Vagina (tissue), 2 donors: Measurements from ENCODE around the gene SIPA1L3. TPM values are rescaled to one million over a fixed set of nuclear protein-coding genes. Genes with fewer than 3 reads are reported as not detected.

Experiments used
- DNase-seq, 2 donors: peaks; one replicate each; pipeline ENCODE4 v3.0.0-alpha.2; 2017; ENCODE audit errors: extremely low spot score in 2 of 2
- H3K27ac ChIP-seq: fragments of 200-600 bp; sonication (generic); one replicate; pipeline ENCODE4 v1.5.1; 2019
- H3K27me3 ChIP-seq: fragments of 200-600 bp; sonication (generic); one replicate; pipeline ENCODE4 v1.5.1; 2019
- H3K36me3 ChIP-seq, 2 donors: fragments of 200-600 bp; sonication (generic); one replicate each; pipeline ENCODE4 v1.5.1; 2017 to 2019
- H3K4me1 ChIP-seq: fragments of 200-600 bp; sonication (generic); one replicate; pipeline ENCODE4 v1.5.1; 2019
- H3K4me3 ChIP-seq, 2 donors: fragments of 200-600 bp; sonication (generic); 1 replicate in 1 of 2; 2 replicates in 1 of 2; pipeline ENCODE4 v1.5.1; 2016 to 2019
- H3K9me3 ChIP-seq: fragments of 200-600 bp; sonication (generic); one replicate; pipeline ENCODE4 v1.5.1; 2019
- CTCF ChIP-seq, 3 experiments: fragments of 450-650 bp in 2 of 3; fragments of 200-600 bp in 1 of 3; sonication (generic) in 1 of 3; IDR thresholded peaks; one replicate each; pipeline ENCODE4 v1.5.1; 2017 to 2019; ENCODE audit warnings: antibody characterized with exemption in 3 of 3, mild to moderate bottlenecking in 2 of 3, moderate library complexity in 2 of 3
- POLR2A ChIP-seq, 2 donors: fragments of 450-650 bp; IDR thresholded peaks; one replicate each; pipeline ENCODE4 v1.6.1; 2017; ENCODE audit warnings: antibody characterized with exemption in 2 of 2, mild to moderate bottlenecking in 2 of 2, moderate library complexity in 2 of 2
- POLR2AphosphoS5 ChIP-seq, 2 donors: sonication (generic); formaldehyde crosslinking; IDR thresholded peaks; one replicate each; pipeline ENCODE4 v1.9.0; 2017; ENCODE audit warnings: antibody characterized with exemption in 2 of 2, mild to moderate bottlenecking in 2 of 2, low read depth in 1 of 2; ENCODE audit not compliant: insufficient read depth in 1 of 2
- intact Hi-C: fragments of 100-400 bp; cut with DNase I; formaldehyde crosslinking; loops from one replicate; pipeline ENCODE4 v1.15.1; 2023
- total RNA-seq: library from RNA; depleted of rRNA; stranded (reverse); fragments of >200 nt; gene quantifications from one replicate; pipeline ENCODE4 v1.2.3, GENCODE V29; 2016

Gene SIPA1L3
- total RNA-seq, 1 donor from 2014 or later: 13.0 TPM

DNA sequence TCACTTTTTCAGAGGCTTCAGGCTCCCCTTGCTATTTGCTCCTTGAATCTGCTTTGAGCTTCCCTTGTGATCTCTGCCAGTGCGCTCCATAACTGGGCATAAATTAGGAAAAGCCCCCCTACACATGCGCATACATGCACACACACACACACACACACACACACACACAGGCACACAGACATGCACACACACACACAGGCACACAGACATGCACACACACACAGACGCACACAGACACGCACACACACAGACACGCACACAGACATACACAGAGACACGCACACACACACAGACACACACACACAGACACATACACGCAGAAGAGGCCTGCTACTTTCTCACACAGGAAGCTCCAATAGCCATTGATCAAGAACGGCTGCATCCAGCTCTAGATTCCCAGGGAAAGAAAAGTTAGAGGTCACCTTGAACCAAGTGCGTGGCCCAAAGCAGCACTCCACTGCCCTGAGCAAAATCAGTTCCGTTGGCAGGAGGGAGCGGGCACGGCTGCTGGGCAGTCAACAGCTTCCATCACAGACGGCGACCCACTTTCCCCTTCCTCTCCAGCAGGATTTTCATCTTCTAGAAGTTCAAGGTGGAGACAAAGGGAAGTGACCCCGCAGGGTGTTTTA lies 171.4 kb downstream of the SIPA1L3 start:
- intact Hi-C loops: no loop called here
- Histone ChIP-seq H3K9me3 (no peaks in the 10 kb centered on the region), H3K4me3 (no peak overlapping the region), H3K4me1 (no peaks in the 10 kb centered on the region), H3K27ac (no peak overlapping the region), H3K36me3 (peaks cover 0 to 24% of the 10 kb centered on the region in 2 donors), H3K27me3 (no peaks in the 10 kb centered on the region)
- no peak for TF ChIP-seq POLR2A (IDR thresholded peaks at IDR 0.05)
- TF ChIP-seq CTCF (IDR thresholded peaks at IDR 0.05): no peak
- TF ChIP-seq POLR2AphosphoS5 (IDR thresholded peaks at IDR 0.05; ENCODE audit: insufficient read depth in 1 of 2, low read depth in 1 of 2): no peak
- DNase-seq: no peak

- no peak for TF ChIP-seq POLR2A (IDR thresholded peaks at IDR 0.05)
- TF ChIP-seq CTCF (IDR thresholded peaks at IDR 0.05): no peak
- no peak for TF ChIP-seq POLR2AphosphoS5 (IDR thresholded peaks at IDR 0.05; ENCODE audit: insufficient read depth in 1 of 2, low read depth in 1 of 2)
- Histone ChIP-seq H3K36me3 (peaks cover 0 to 26% of the 10 kb centered on the region in 2 donors), H3K27me3 (no peaks in the 10 kb centered on the region), H3K27ac (no peak overlapping the region), H3K4me1 (no peaks in the 10 kb centered on the region), H3K9me3 (no peaks in the 10 kb centered on the region), H3K4me3 (no peak overlapping the region)
- intact Hi-C loops: no loop called here
- no peak for DNase-seq
Observed at GRCh38 chr19:38079926-38080380, 172.9 kb downstream of the SIPA1L3 start.

- no peaks in the 10 kb centered on the region for H3K4me1 ChIP-seq
- peaks cover 0 to 26% of the 10 kb centered on the region in 2 donors for H3K36me3 ChIP-seq
- intact Hi-C loops: no loop called here
- TF ChIP-seq CTCF (IDR thresholded peaks at IDR 0.05) (no peak), POLR2A (IDR thresholded peaks at IDR 0.05) (no peak)
- H3K27ac ChIP-seq: no peak overlapping the region
- DNase-seq: no peak
- no peaks in the 10 kb centered on the region for H3K9me3 ChIP-seq
- H3K4me3 ChIP-seq: no peak overlapping the region
- H3K27me3 ChIP-seq: no peaks in the 10 kb centered on the region
Observed at GRCh38 chr19:38081547-38082255, 174.7 kb downstream of the SIPA1L3 start.

DNA sequence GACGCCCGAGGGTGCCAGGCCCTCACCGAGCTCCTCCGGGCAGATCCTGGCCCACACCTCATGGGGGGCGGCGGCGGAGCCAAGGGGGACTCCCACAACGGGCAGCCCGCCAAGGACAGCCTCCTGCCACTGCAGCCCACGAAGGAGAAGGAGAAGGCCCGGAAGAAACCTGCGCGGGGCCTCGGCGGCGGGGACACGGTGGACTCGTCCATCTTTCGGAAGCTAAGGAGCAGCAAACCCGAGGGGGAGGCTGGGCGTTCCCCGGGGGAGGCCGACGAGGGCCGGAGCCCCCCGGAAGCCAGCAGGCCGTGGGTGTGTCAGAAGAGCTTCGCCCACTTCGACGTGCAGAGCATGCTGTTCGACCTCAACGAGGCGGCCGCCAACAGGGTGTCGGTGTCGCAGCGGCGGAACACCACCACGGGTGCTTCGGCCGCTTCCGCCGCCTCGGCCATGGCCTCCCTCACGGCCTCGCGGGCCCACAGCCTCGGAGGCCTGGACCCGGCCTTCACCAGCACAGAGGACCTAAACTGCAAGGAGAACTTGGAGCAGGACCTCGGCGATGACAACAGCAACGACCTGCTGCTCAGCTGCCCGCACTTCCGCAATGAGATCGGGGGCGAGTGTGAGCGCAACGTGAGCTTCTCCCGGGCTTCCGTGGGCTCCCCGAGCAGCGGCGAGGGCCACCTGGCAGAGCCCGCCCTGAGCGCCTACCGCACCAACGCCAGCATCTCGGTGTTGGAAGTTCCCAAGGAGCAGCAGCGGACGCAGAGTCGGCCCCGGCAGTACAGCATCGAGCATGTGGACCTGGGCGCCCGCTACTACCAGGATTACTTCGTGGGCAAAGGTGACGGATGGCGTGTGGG lies 175.5 kb downstream of the SIPA1L3 start:
- intact Hi-C loops: no loop called here
- Histone ChIP-seq H3K4me1 (no peaks in the 10 kb centered on the region), H3K27ac (no peak overlapping the region), H3K27me3 (no peaks in the 10 kb centered on the region), H3K4me3 (no peak overlapping the region), H3K9me3 (no peaks in the 10 kb centered on the region), H3K36me3 (peaks cover 0 to 26% of the 10 kb centered on the region in 2 donors)
- DNase-seq: no peak
- no peak for TF ChIP-seq POLR2A (IDR thresholded peaks at IDR 0.05)
- no peak for TF ChIP-seq POLR2AphosphoS5 (IDR thresholded peaks at IDR 0.05; ENCODE audit: insufficient read depth in 1 of 2, low read depth in 1 of 2)
- TF ChIP-seq CTCF (IDR thresholded peaks at IDR 0.05): no peak
